Neural progenitor cell (in vitro differentiated cells): ENCODE data around the gene BMP15. TPM values are rescaled to one million over a fixed set of nuclear protein-coding genes. Genes with fewer than 3 reads are reported as not detected.

Experiments
- DNase-seq: peaks from one replicate; pipeline ENCODE4 v3.0.0-alpha.2; 2016; ENCODE audit warnings: low spot score
- H2AFZ ChIP-seq: fragments of 200-600 bp; sonication (generic); replicated peaks from 2 replicates; pipeline ENCODE4 v1.6.1; 2016; ENCODE audit warnings: antibody characterized with exemption
- H3F3A ChIP-seq: fragments of 200-600 bp; sonication (generic); 2 replicates; pipeline ENCODE4 v1.6.1; 2016; ENCODE audit warnings: antibody characterized with exemption, low read depth
- H3K27ac ChIP-seq: fragments of 200-600 bp; sonication (generic); 2 replicates; pipeline ENCODE4 v1.5.1; 2016; ENCODE audit warnings: mild to moderate bottlenecking
- H3K27me3 ChIP-seq: fragments of 200-600 bp; sonication (generic); 2 replicates; pipeline ENCODE4 v1.6.1; 2016; ENCODE audit warnings: mild to moderate bottlenecking, moderate library complexity
- H3K36me3 ChIP-seq: fragments of 200-600 bp; sonication (generic); 2 replicates; pipeline ENCODE4 v1.5.1; 2016
- H3K4me1 ChIP-seq: fragments of 200-600 bp; sonication (generic); 2 replicates; pipeline ENCODE4 v1.6.1; 2016; ENCODE audit warnings: mixed run types
- H3K4me2 ChIP-seq: fragments of 200-600 bp; sonication (generic); 2 replicates; pipeline ENCODE4 v1.6.1; 2016
- H3K4me3 ChIP-seq: fragments of 200-600 bp; sonication (generic); 2 replicates; pipeline ENCODE4 v1.5.1; 2016
- H3K79me2 ChIP-seq: fragments of 200-600 bp; sonication (generic); 2 replicates; pipeline ENCODE4 v1.6.1; 2016; ENCODE audit warnings: low read depth
- H3K9ac ChIP-seq: fragments of 200-600 bp; sonication (generic); 2 replicates; pipeline ENCODE4 v1.6.1; 2016
- H3K9me3 ChIP-seq: fragments of 200-600 bp; sonication (generic); 2 replicates; pipeline ENCODE4 v1.5.1; 2016; ENCODE audit warnings: low read depth
- H4K20me1 ChIP-seq: fragments of 200-600 bp; sonication (generic); 2 replicates; pipeline ENCODE4 v1.6.1; 2016; ENCODE audit warnings: low read depth
- H3K27ac Mint-ChIP-seq: 3 replicates; pipeline ENCODE4 v1.8.0; 2021; ENCODE audit warnings: mixed read lengths
- H3K27me3 Mint-ChIP-seq: 2 replicates; pipeline ENCODE4 v1.8.0; 2022; ENCODE audit warnings: low read depth, mild to moderate bottlenecking, inconsistent platforms, moderate library complexity, mixed read lengths; ENCODE audit not compliant: insufficient read depth
- H3K36me3 Mint-ChIP-seq: 3 replicates; pipeline ENCODE4 v1.8.0; 2021; ENCODE audit warnings: mixed read lengths
- H3K4me1 Mint-ChIP-seq: 3 replicates; pipeline ENCODE4 v1.8.0; 2021; ENCODE audit warnings: mixed read lengths
- H3K4me3 Mint-ChIP-seq: 3 replicates; pipeline ENCODE4 v1.8.0; 2021; ENCODE audit warnings: mild to moderate bottlenecking, moderate library complexity, mixed read lengths
- H3K9me3 Mint-ChIP-seq: 3 replicates; pipeline ENCODE4 v1.8.0; 2020; ENCODE audit warnings: mixed read lengths
- CTCF ChIP-seq: fragments of 200-600 bp; sonication (generic); IDR thresholded peaks from 2 replicates; pipeline ENCODE4 v1.5.1; 2017; ENCODE audit warnings: antibody characterized with exemption, mild to moderate bottlenecking
- EZH2 ChIP-seq: fragments of 200-600 bp; sonication (generic); IDR thresholded peaks from 2 replicates; pipeline ENCODE4 v1.6.1; 2017; ENCODE audit warnings: antibody characterized with exemption, mild to moderate bottlenecking, moderate library complexity
- EZH2phosphoT487 ChIP-seq: fragments of 200-600 bp; sonication (generic); IDR thresholded peaks from 2 replicates; pipeline ENCODE4 v1.6.1; 2017; ENCODE audit warnings: antibody characterized with exemption
- total RNA-seq: library from RNA; depleted of rRNA; stranded (reverse); fragments of >200 nt; gene quantifications from 2 replicates; pipeline ENCODE4 v1.2.3, GENCODE V29; 2015; ENCODE audit warnings: low replicate concordance

BMP15 gene
- total RNA-seq, 1 donor from 2014 or later = not detected

GRCh38 chrX:50941638-50942037 is 31.1 kb downstream of the BMP15 start:
- no peaks in the 10 kb centered on the region for H3K4me1 ChIP-seq
- H4K20me1 ChIP-seq = no peaks in the 10 kb centered on the region
- H3K36me3 Mint-ChIP-seq = no peaks in the 10 kb centered on the region
- H3K9me3 Mint-ChIP-seq = no peaks in the 10 kb centered on the region
- H3K9ac ChIP-seq = no peak overlapping the region
- H3K27ac Mint-ChIP-seq = no peak overlapping the region
- H3K27me3 Mint-ChIP-seq = no peaks in the 10 kb centered on the region
- DNase-seq = peak; percentile 49
- H3K27ac ChIP-seq = no peak overlapping the region
- TF ChIP-seq EZH2 (no peak), EZH2phosphoT487 (no peak), CTCF (peak; percentile 57)
- H3K27me3 ChIP-seq = no peaks in the 10 kb centered on the region
- no peak overlapping the region for H2AFZ ChIP-seq
- H3K9me3 ChIP-seq = no peaks in the 10 kb centered on the region
- no peak overlapping the region for H3K4me3 ChIP-seq
- H3K4me1 Mint-ChIP-seq = no peaks in the 10 kb centered on the region
- no peak overlapping the region for H3K4me2 ChIP-seq
- H3K4me3 Mint-ChIP-seq = no peak overlapping the region
- no peaks in the 10 kb centered on the region for H3K79me2 ChIP-seq
- no peaks in the 10 kb centered on the region for H3K36me3 ChIP-seq
- H3F3A ChIP-seq = no peaks in the 10 kb centered on the region

GRCh38 chrX:50942471-50942870 is 31.9 kb downstream of the BMP15 start:
- H3K9ac ChIP-seq = no peak overlapping the region
- H2AFZ ChIP-seq = no peak overlapping the region
- H3K27ac ChIP-seq = no peak overlapping the region
- H3K4me3 ChIP-seq = no peak overlapping the region
- no peak for DNase-seq
- H4K20me1 ChIP-seq = no peaks in the 10 kb centered on the region
- Mint-ChIP-seq H3K36me3 (no peaks in the 10 kb centered on the region), H3K4me3 (no peak overlapping the region), H3K27me3 (no peaks in the 10 kb centered on the region), H3K4me1 (no peaks in the 10 kb centered on the region), H3K9me3 (no peaks in the 10 kb centered on the region), H3K27ac (no peak overlapping the region)
- H3K27me3 ChIP-seq = no peaks in the 10 kb centered on the region
- H3F3A ChIP-seq = no peaks in the 10 kb centered on the region
- TF ChIP-seq CTCF (no peak), EZH2 (no peak), EZH2phosphoT487 (no peak)
- H3K36me3 ChIP-seq = no peaks in the 10 kb centered on the region
- no peaks in the 10 kb centered on the region for H3K4me1 ChIP-seq
- no peaks in the 10 kb centered on the region for H3K79me2 ChIP-seq
- no peak overlapping the region for H3K4me2 ChIP-seq
- no peaks in the 10 kb centered on the region for H3K9me3 ChIP-seq

- no peak overlapping the region for H3K4me2 ChIP-seq
- H3K9me3 Mint-ChIP-seq = peaks cover 4% of the 10 kb centered on the region
- H3K4me1 ChIP-seq = no peaks in the 10 kb centered on the region
- H3K27ac Mint-ChIP-seq = no peak overlapping the region
- no peaks in the 10 kb centered on the region for H3K4me1 Mint-ChIP-seq
- no peaks in the 10 kb centered on the region for H3K27me3 ChIP-seq
- no peak overlapping the region for H3K4me3 Mint-ChIP-seq
- no peak overlapping the region for H2AFZ ChIP-seq
- H3K9ac ChIP-seq = no peak overlapping the region
- no peak for DNase-seq
- no peaks in the 10 kb centered on the region for H3K36me3 ChIP-seq
- no peaks in the 10 kb centered on the region for H3F3A ChIP-seq
- TF ChIP-seq EZH2phosphoT487 = no peak
- no peak for TF ChIP-seq EZH2
- TF ChIP-seq CTCF = no peak
- H3K27ac ChIP-seq = no peak overlapping the region
- H4K20me1 ChIP-seq = no peaks in the 10 kb centered on the region
- H3K4me3 ChIP-seq = no peak overlapping the region
- H3K36me3 Mint-ChIP-seq = no peaks in the 10 kb centered on the region
- no peaks in the 10 kb centered on the region for H3K79me2 ChIP-seq
- peaks cover 11% of the 10 kb centered on the region for H3K9me3 ChIP-seq
- no peaks in the 10 kb centered on the region for H3K27me3 Mint-ChIP-seq
Measured at GRCh38 chrX:50952406-50952805, 41.9 kb downstream of the BMP15 start.

GRCh38 chrX:50953832-50954231 is 43.3 kb downstream of the BMP15 start:
- H3K36me3 ChIP-seq = no peaks in the 10 kb centered on the region
- H3K9me3 Mint-ChIP-seq = peaks cover 4% of the 10 kb centered on the region
- no peak for DNase-seq
- no peak overlapping the region for H3K4me3 Mint-ChIP-seq
- no peaks in the 10 kb centered on the region for H3K4me1 Mint-ChIP-seq
- H3K9ac ChIP-seq = no peak overlapping the region
- H3K27me3 ChIP-seq = no peaks in the 10 kb centered on the region
- H3K27me3 Mint-ChIP-seq = no peaks in the 10 kb centered on the region
- no peak overlapping the region for H3K4me3 ChIP-seq
- H3K9me3 ChIP-seq = peaks cover 11% of the 10 kb centered on the region
- H3K4me1 ChIP-seq = no peaks in the 10 kb centered on the region
- no peak overlapping the region for H3K27ac Mint-ChIP-seq
- TF ChIP-seq EZH2phosphoT487 (no peak), CTCF (no peak), EZH2 (no peak)
- no peaks in the 10 kb centered on the region for H3K36me3 Mint-ChIP-seq
- no peak overlapping the region for H3K4me2 ChIP-seq
- no peaks in the 10 kb centered on the region for H3K79me2 ChIP-seq
- H4K20me1 ChIP-seq = no peaks in the 10 kb centered on the region
- H2AFZ ChIP-seq = no peak overlapping the region
- H3F3A ChIP-seq = no peaks in the 10 kb centered on the region
- no peak overlapping the region for H3K27ac ChIP-seq
